Fibroblast of skin of right quadriceps (primary cell): ENCODE data around the gene TAGAP.

Source experiments
- DNase-seq: peaks from one replicate; pipeline ENCODE4 v3.0.0-alpha.2; 2013

Gene TAGAP

DNA sequence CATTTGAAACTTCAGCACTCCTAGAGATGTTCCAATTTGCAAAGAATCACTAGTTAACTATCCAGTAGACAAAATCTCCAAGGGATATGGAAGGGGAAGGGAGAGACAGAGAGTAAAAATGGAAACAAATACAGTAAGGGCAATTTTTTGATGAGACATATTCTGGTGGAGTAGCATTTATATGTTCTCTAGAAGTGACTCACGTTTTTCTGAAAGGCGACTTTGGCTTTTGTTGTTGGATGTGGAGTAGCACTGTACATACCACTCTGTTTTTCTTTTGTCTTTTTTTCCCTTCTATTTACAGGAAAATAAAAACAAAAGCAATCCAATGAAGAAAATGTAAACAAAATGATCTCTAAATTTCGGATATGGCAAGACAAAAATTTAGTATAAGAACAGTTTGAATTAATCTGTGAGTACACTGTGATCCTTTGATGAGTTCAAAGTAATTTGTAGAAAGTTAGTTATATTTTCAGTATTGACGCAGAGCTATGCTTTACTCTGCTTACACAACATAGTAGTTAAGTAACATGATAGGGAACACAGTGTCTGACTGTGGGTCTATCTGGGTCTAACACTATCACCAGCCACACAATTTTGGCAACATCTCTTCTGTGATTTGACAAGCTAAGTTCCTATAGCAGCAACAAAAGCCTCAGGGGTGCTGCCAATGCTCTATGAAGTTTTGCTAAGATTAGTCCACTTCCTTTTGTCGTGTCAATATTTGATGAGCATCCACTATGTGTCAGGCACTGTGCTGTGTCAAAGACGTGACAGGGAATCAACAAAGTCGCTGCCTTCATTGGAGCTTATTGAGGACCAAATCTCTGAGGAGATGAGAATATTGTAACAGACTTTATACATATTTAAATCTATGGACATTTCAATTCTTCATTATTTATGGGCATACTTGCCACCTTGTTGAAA lies 27.3 kb upstream of the TAGAP start:
- no peak for DNase-seq

DNA sequence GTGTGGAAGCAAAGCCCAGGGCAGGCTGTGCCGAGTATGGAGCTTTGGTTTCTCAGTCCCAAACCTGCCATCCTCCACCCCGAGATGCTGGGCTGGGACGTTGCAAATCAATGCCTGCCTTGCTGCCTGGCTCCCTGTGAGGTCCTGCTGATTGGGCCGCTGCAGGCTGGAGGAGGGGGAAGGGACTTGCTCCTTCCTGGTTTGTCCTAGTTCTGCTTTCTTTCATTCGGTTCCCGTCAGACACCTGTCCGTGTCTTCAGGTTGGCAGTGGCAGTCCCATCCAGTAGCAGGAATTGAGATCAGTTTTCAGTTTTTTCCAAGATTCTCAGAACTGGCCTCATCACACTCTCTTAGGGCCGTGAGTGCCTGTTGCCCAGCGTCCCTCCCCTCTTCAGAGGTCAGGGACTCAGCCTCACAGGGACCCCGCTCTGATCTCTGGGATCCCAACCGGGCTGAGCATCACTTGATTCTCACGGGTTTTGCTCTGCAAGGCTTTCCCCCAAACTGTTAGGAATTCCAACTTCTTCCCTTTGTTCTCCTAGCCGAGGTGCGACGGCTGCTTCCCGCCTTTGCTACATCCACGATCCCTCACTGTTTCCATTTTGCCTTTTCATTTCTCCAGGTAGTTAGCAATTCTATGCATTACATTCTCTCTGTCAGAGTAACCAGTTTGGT lies 24.2 kb upstream of the TAGAP start:
- DNase-seq, result no peak

DNA sequence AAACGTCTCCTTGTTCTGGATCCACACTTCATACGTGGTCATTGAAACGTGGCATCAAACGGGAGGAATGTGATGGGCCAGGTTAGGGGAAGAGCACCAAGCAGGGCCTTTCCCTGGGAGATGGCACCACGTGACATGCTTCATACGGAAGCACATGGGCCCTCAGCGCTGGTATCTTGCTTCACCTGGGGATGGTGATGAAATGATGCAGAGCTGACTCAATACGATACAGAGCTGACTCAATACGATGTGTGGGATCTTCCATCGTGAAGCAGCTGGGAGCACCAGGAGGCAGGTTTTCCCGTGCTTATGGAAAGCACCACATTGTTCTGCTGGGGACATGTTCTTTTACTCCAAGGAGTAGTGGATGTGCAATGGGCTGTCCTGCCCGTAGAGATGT lies 22.5 kb upstream of the TAGAP start:
- DNase-seq, result no peak

DNA sequence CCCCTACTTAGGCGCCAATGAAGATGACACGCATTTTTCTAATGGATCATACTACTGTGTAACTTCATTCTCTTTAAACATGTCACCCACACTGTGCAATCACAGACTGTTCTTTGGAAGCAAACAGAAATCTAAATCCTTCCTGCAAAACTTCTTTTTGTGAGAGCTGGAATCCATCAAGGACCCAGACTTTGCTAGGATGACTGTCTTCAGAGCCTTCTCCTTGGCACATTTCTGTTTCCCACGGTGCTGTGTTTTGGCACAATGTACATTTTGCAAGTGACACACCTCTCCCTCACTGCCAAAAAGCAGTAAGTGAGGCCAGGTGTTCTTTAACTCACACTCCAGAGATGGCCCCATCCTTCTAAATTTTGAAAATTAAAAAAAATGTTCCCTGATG lies 21.7 kb upstream of the TAGAP start:
- DNase-seq, result no peak

DNA sequence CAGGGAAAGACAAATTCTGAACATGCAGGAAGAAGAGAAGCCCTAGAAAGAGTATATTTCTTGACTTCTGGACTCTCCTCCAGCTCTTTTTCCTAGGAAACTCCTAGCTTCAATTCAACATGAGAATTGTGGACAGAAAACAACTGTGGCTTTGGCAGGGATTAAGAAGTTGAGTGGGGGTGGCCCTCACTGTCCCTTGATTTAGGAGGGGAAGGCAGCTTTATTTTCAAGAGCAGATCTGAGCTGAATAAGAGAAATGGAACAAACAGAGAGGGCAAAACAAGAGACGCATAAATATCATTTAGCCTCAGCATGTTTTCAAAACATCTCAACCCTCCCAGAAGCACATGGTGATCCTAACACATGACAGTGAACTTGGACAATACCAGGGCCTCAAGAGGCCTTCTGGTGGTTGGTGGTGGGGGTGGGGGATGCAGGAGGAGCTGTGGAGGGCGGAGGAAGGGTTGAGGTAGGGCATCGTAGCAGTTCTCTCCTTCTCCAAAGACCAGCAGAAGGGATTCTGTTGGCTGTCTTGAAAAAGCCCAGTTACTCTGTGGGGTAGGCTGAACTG lies 21.1 kb upstream of the TAGAP start:
- DNase-seq, result no peak

DNA sequence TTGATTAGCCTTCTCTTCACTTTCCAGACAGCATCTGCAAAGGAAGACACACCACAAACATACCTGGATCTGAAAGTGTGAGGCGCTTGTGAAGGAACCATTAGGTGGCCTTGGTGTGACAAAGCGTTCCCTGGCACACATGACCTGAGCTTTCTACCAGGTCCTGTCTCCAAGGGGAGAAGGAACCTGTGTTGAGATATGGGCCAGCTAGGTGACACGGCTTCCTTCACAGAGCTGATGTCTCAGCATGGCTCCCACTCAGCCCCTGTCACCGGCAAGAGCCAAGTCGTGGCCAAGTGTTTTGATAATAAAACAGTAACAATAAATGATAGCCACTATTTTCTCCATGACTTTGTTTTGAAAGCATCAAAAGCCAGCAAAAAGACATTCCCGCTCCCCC lies 20.3 kb upstream of the TAGAP start:
- DNase-seq, result no peak

DNA sequence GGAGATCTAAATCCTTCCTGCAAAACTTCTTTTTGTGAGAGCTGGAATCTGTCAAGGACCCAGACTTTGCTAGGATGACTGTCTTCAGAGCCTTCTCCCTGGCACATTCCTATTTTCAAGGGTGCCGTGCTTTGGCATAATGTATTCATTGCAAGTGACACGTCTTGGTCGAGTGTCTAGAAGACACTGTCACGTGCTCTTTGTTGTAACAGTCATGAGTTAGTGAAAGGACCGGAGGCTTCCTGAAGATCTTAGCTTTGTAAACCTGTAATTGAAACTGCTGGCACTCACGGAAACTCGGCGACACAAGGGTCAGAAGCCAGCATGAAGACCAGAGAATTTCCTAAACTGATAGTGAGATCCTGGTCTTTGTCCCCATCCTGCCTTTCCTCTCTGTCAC lies 19.7 kb upstream of the TAGAP start:
- no peak for DNase-seq

DNA sequence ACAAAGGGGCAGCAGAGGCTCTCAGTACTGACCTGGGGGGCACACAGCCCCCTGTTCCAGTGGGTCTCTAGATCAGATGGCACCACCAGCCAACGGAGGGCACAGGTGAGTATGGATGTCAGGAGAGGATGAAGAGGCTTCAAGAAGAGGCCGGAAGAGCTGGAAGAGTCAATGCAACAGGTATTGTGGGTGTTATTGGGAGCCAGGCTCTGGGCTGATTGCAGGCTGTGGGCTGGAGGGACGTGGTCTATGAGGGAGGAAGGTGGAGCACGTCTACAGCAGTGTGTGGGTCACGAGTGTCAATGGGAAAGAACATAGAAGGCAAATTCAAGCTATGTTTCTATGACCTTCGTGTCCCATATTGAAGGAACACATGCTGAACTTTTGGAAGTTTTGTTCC lies 18.8 kb upstream of the TAGAP start:
- no peak for DNase-seq

DNA sequence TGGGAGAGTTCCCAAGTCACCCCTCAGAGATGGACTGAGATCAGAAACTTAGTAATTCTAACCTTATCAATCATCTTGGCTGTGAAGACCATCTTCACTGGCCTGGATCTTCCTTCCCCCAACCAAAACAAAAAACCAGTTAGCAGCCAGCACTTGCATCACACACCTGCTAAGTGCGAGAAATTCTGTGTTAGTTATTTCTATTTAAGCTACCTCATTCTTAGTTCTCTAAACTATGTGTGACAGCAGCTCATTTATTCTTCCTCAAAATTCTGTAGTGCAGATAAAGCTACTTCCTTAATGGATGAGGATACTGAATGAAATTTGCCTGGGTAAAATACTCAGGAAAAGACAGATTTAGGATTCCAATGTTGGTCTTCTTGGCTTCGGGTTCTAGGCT lies 18.2 kb upstream of the TAGAP start:
- DNase-seq, result no peak

DNA sequence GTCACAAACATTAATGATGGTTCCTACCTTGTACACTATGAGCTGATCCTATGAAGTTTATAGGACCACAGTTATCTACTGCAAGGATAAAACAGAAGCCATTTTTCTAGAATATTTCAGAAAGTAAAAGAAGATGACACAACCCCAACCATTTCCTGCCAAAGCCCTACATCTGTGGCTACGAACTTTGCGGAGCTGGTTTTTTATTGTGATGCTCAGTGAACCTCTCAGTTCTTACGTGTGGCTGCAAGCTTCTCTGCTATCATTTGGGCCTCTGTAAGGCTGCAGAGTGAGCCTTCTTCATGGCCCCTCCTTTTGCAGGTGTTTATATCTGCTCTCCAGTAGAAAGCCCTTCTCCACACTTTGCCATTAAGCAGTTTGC lies 17.8 kb upstream of the TAGAP start:
- no peak for DNase-seq

DNA sequence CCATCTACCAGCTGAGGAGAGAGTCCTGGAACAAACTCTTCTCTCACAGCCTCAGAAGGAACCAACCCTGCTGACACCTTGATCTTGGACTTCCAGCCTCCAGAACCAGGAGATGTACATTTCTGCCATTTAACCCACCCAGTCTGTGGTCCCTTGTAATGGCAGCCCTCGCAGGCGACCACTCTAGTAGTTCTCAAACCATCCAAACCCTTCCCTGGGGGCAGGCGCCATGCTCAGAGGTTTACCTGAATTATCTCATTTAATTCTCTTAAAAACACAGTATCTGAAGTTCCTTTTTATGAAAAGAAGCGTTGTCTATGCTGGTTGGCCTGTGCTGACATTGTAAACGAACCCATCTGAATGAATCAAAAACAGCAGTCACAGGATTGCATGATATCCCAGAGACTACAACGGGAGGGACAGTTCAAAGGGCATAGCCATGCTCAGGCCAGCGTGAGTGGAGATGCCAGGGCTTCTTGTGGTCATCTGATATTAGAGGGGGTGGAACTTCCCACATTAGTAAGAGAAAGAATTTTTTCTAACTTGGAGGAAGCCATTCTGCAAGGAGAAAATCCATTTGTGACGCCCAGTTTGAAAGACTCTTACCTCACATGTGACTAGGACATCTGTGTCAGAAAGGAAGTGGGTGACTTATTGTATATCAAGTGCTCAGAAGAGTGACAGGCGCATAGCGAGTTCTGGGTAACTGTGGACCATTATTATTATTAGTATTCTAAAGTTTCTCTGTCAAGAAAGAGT lies 17.2 kb upstream of the TAGAP start:
- no peak for DNase-seq

DNA sequence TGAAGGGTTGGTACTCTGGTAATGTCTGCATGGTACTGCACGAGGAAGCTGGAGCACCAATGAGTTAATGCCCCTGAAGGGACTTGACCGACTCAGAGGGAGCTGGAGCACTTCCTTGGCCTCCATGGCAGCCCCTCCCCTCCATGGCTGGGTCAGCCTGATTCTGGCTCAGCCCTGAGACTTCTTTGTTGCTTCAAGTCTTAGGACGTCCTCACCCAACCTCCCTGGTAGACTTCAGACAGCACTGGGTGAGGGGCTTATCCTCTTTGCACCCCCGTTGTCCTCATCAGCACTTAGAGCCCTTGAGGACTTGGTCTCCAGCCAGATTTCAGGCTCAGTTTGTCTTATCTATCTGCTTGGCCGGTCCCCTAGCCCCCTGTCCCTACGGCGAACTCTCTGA lies 16.4 kb upstream of the TAGAP start:
- no peak for DNase-seq

DNA sequence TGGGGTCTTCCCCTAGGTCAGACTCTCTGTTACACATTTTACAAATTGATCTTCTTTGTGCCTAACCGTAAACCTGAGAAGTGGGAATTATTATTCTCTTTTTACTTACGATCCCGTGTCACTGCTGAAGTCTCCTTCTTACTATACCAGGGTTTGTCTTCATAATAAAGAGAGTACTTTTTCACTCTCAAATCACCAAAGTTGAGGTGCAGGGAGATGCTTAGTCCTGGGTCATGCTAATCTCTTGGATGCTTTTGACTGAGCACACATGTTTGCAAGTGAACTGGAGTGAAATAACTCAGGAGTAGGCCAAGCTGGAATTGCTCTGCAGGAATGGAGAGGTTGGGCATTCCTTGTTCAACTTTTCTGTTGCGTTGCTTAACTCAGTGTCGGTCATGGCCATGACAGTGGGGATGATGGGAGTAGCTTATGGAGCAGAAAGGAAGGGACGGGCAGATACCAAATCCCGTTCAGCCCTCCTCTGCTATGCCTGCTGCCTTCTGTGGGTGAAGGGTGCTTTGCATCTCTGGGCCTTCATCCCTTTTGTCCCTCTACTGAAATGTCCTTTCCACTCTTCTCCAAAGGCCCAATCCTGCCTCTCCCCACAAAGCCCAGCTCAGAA lies 15.2 kb upstream of the TAGAP start:
- no peak for DNase-seq

DNA sequence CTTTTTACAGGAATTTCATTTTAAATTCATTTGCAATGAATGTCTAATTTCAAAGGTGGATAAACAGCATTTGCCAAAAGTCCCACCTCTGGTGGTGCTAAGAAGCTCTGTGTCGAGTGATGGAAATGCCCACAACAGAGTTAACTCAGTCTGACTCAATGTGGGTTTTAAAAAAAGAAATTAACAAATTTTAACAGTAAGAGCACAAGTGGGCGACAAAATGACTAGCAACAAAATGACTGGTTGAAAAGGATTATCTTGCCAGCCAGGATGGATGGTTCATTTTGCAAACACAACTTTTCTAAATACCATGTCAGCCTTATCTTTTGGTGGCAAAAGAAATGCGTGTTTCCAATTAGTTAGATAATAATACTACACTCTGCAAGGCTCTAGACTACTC lies 14.3 kb upstream of the TAGAP start:
- DNase-seq, result no peak

DNA sequence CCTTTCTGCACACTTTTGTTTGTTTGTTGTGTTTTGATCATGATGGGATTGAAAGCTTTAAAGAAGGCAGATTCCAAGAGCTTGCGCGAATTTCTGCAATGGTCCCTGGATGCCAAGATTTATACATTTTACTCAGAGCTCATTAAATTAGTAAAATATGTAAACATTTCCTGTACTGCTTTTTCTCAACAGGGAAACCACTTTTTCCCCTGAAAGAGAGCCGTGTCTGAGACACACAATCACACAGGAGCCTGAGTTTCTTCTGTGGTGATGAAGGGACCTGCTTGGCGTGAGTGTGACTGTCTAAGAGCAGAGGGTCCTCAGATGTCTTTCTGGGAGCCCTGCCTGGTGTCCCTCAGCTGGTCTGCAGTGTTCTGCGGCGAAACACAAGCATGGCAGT lies 12.1 kb upstream of the TAGAP start:
- no peak for DNase-seq

DNA sequence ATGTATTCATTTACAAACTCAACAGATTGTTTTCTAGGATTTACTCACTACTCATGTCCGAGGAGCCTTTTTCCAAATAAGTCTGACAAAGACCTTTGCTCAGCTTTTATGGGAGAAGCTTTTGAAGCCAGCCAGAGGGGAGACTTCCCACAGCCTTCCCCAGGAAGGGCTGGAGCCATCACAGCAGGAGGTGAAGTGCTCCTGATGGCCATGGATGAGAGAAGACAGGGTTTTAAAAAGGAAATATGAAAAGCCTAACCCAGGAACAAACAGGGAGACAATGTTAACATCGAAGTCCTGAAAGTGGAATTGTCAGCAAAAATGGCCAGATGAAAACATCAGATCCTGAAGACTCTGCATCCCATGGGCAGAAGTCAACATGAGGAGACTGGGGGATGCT lies 11.6 kb upstream of the TAGAP start:
- DNase-seq, result no peak

DNA sequence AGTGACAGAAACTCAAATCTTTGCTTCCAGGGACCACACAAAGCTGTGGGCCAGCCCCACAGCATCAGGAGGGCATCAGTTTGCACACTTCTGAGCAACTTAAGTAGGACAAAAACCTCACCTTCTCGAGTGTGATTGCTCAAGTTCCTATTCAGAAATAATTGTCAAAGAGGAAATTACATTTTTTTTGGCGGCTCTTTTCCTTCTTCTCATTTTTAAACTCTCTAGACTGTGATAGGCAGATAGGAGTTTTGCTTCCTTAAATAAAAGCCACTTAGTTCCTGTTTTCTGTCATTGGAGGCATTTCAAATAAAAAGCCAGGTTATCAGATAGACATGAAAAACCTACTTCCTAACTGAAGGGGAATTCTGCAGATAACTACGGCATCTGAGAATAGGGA lies 11.2 kb upstream of the TAGAP start:
- no peak for DNase-seq

DNA sequence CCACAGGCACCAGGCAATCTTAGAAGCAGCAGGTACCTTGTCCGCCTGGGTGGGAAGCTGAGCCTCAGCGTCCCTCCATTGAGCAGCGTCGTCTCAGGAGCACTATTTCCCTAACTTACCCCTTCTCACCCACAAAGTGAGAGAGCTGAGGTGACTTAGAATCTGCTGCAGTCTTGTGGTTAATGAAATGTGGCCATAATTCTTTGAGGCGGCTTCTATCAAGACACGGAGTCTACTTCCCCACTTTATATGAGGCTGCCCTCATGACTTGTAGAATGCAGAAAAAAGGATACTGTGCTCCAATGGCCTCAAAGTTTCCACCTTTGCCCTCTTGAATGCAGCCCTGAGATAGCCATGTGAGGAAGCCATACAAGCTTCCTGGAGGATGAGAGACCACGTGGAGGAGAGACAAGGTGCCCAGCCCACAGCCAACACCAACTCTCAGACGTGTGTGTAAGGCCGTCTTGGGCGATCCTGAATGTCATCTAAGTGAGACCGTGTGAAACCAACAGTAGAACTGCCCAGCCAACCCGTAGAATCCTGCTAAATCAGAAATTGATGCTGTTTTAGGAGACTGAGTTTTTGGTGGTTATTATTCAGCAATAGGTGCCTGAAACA lies 9.1 kb upstream of the TAGAP start:
- no peak for DNase-seq

DNA sequence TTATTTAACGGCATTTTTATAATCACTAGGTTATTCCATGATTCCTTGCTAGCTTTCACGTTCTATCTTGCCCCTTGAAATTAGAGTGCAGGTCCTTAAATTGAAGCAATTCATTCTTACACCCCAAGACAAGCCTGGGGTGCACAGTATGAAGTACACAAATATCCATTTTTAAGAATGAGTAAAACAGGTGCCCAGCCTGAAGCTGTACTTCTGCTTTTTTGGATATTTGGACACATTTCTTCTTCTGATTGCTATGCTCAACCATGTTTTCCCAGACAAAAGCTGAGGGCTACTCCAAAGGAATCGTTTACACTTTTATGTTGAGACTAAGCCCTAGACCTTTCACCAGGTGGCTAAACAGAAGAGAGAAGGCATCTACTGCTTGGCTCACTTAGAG lies 7.9 kb upstream of the TAGAP start:
- DNase-seq, result no peak

DNA sequence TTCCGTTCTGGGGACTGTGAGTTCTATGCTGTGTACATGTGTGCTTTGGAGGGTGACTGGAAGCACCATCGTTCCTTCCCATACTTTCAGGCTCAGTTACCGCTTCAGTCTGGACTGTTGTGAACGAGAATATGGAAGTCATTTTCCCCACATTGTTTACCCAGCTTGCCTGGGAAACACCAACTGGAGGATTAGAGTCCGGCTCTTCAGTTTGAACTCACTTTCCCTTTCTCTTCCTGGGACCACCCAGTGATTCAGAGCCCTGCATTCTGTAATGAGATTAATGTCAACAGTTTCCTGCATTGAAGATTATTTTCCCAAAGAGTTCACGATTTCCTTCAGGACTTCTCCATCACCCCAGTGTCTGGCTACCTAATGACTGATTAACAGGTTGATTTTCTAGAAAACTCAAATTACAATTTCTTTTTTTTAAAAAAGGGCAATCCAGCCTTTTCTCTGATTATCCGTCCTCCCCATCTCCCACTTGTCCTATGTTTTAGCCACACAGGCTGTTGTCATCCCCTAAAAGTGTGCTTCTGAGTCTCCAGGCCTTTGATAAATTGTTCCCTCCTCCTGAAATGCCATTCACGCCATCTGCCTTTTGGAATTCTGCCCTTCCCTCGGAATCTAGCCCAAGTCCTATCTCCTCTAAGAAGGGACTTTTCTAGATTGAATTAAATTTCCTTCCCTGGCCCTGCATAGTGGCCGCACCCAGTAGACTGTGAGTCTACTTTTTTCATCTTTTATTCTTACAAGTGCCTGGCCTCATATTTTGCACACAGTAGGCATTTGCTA lies 3.3 kb upstream of the TAGAP start:
- DNase-seq, result no peak

DNA sequence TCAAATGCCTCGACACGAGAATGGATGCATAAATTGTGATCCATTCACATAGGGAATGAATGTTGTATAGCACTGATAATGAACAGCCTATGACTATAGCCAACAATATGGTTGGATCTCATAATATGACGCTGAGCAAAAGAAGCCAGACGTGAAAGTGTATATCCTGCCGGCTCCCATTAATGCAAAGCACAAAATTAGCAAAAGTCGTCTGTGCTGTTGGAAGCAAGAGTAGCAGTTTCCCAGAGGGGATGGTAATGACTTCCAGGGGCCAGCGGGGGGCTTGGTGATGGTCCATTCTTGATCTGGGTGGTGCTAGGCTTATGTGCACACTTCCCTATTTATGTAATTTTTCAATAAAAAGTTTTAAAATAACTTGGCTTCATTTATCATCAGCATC lies 1.0 kb upstream of the TAGAP start:
- no peak for DNase-seq

DNA sequence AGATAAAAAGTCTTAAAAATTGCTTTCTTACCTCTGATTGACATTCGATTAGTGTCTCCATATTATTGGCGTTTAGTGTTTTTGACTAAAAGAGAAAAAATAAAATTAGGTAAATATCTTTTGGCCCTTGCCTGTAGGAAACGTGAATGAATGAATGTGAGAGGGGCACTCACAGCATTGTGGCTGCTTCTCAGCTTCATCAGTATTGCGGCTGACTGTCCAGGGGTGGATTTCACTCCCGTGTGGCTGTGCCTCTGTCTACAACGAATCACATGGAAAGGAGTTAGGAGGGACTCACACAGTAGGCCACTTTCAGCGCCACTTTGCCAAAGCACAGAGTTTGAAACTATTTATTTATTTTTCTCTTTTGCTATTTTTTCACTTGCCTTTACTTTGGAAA lies 844 bp downstream of the TAGAP start:
- DNase-seq, result no peak
